Kidney (tissue), 14 donors: ENCODE measurements around the gene GDF2. TPM values are rescaled to one million over a fixed set of nuclear protein-coding genes. Genes with fewer than 3 reads are reported as not detected.

Experiments used
- DNase-seq, 5 donors: peaks; one replicate each; pipeline ENCODE4 v3.0.0-alpha.2; 2013 to 2020
- FAIRE-seq: peaks from 2 replicates; lab custom pipeline; 2012; peaks lifted over from hg19 to GRCh38; lab: Jason Lieb, UNC
- H3K27ac ChIP-seq, 2 donors: one replicate each; pipeline ENCODE4 v1.7.0; 2013; ENCODE audit warnings: low read depth in 2 of 2, low read length in 2 of 2, inconsistent platforms in 1 of 2
- H3K27me3 ChIP-seq: one replicate; pipeline ENCODE4 v1.7.1; 2013; ENCODE audit warnings: low read length, inconsistent platforms; ENCODE audit not compliant: control insufficient read depth, insufficient read depth
- H3K36me3 ChIP-seq, 3 donors: one replicate each; pipeline versions ENCODE4 v1.7.0 to v1.7.1; 2013; ENCODE audit warnings: low read length in 3 of 3, control low read depth in 1 of 3, inconsistent platforms in 1 of 3; ENCODE audit not compliant: insufficient read depth in 3 of 3, control insufficient read depth in 2 of 3
- H3K4me1 ChIP-seq, 3 donors: one replicate each; pipeline versions ENCODE4 v1.7.0 to v1.7.1; 2013; ENCODE audit warnings: low read length in 3 of 3, inconsistent platforms in 1 of 3, low read depth in 1 of 3; ENCODE audit not compliant: control insufficient read depth in 2 of 3, insufficient read depth in 2 of 3
- H3K4me3 ChIP-seq, 3 donors: one replicate each; pipeline versions ENCODE4 v1.7.0 to v1.8.1; 2013; ENCODE audit warnings: low read length in 3 of 3, control low read depth in 1 of 3, inconsistent platforms in 1 of 3
- H3K9ac ChIP-seq, 3 donors: one replicate each; pipeline versions ENCODE4 v1.7.0 to v1.7.1; 2013; ENCODE audit warnings: low read length in 3 of 3, control low read depth in 1 of 3, inconsistent platforms in 1 of 3
- H3K9me3 ChIP-seq, 3 donors: one replicate each; pipeline versions ENCODE4 v1.7.0 to v1.7.1; 2013; ENCODE audit warnings: low read length in 3 of 3, control low read depth in 1 of 3, inconsistent platforms in 1 of 3; ENCODE audit not compliant: control insufficient read depth in 2 of 3, insufficient read depth in 1 of 3
- CTCF ChIP-seq: IDR thresholded peaks from 3 replicates; pipeline ENCODE4 v1.5.1; 2012; ENCODE audit warnings: mild to moderate bottlenecking, moderate library complexity, borderline replicate concordance; ENCODE audit not compliant: insufficient read depth; ENCODE audit errors: extremely low read depth
- intact Hi-C: fragments of 100-400 bp; cut with DNase I; formaldehyde crosslinking; loops from one replicate; pipeline ENCODE4 v1.11.1; 2022
- polyA plus RNA-seq: library from polyadenylated mRNA; stranded (reverse); fragments of 350-450 nt; fragmentation: Illumina TruSeq; extraction: RNeasy Lipid Tissue Mini Kit (QIAGEN cat#74804); gene quantifications from one replicate; pipeline ENCODE4 v1.2.3, GENCODE V29; 2014; ENCODE audit warnings: low read depth, low replicate concordance; ENCODE audit not compliant: insufficient read depth
- total RNA-seq: library from RNA; stranded (reverse); fragmentation: NEBNext Ultra II Directional; extraction: Animal tissue kit (Norgen Biotek cat#: 25700); gene quantifications from one replicate; pipeline ENCODE4 v1.2.1, GENCODE V29; 2021
- donor health status: control.
- donor health status: control.
- donor health status: control.
- donor health status: control.
- donor health status: control.
- donor health status: DM: yes; HTN: yes; CAD: no.
- donor health status: Normal renal cell carcinoma (clear cell type).

The GDF2 gene
- total and polyA plus RNA-seq, 2 donors from 2014 or later, result not detected

- no peaks in the 10 kb centered on the region for H3K9me3 ChIP-seq
- H3K9ac ChIP-seq, result no peak overlapping the region
- no peak for FAIRE-seq
- H3K36me3 ChIP-seq, result no peaks in the 10 kb centered on the region
- H3K27me3 ChIP-seq, result no peaks in the 10 kb centered on the region
- TF ChIP-seq CTCF, result no peak
- H3K4me1 ChIP-seq, result no peaks in the 10 kb centered on the region
- intact Hi-C loops, result no loop called here
- no peak for DNase-seq
- H3K4me3 ChIP-seq, result no peak overlapping the region
- no peak overlapping the region for H3K27ac ChIP-seq
Observed at GRCh38 chr10:47277352-47278151, 44.7 kb upstream of the GDF2 start.

DNA sequence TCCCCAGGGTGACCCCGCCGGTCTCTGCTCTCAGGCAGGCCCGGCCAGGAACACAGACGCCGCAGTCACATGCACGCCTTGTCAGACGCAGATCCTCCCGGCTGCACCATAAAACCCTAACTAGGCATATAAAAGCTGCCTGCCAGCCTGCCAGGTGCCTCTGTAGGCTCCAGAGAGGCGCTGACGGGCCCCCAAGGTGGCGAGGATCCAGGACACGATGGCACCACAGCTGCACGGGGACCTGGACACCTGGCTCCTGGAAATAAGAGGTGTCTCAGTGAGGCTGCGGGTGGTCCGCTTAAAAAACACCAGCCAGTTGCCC, 44.1 kb upstream of the GDF2 start:
- DNase-seq (no peak), FAIRE-seq (no peak)
- TF ChIP-seq CTCF, result no peak
- H3K27me3 ChIP-seq, result no peaks in the 10 kb centered on the region
- H3K4me1 ChIP-seq, result no peaks in the 10 kb centered on the region
- H3K4me3 ChIP-seq, result no peak overlapping the region
- H3K9ac ChIP-seq, result no peak overlapping the region
- H3K36me3 ChIP-seq, result no peaks in the 10 kb centered on the region
- intact Hi-C loops, result no loop called here
- H3K9me3 ChIP-seq, result no peaks in the 10 kb centered on the region
- H3K27ac ChIP-seq, result no peak overlapping the region

DNA sequence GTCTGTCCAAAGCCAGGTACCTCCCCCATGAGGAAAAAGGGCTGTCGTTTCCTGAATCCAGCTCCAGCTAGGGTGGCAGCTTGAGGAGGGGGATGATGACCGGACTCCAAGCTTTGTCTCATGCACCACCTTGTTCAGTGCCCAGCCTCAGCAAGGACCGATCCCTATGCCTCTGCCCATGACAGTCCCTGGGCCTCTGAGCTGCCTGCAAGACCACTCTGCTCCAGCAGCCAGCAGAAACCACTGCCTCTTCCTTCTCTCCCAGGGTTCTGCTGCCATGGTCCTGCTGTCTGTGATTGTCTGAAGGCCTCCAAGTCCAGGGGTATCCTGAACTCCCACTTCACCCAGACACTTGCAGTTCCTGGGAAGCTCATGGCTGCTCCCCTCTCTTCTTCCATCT, 43.5 kb upstream of the GDF2 start:
- no peak for DNase-seq
- Histone ChIP-seq H3K4me1 (no peaks in the 10 kb centered on the region), H3K27me3 (no peaks in the 10 kb centered on the region), H3K9ac (no peak overlapping the region), H3K36me3 (no peaks in the 10 kb centered on the region), H3K9me3 (no peaks in the 10 kb centered on the region), H3K4me3 (no peak overlapping the region), H3K27ac (no peak overlapping the region)
- TF ChIP-seq CTCF, result no peak
- intact Hi-C loops, result no loop called here
- FAIRE-seq, result no peak

DNA sequence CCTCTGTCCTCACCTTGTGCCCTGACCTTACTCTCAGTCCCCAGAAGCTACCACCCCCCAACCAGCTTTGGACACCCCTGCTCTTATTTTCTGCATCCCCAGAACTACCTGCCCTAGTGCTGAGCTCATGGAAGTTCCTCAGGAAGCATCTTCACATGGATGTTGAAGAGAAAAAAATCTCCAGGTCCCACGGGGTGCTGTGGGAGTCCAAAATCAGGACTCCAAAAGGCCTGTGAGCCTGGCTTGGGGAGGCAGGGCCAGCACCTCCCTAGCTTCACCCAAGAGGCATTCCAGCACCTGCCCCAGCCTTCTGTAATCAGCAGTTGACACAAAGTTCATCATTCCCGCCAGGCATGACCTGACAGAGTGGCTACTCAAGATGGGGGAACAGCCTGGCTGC, 43.0 kb upstream of the GDF2 start:
- no peaks in the 10 kb centered on the region for H3K27me3 ChIP-seq
- FAIRE-seq (no peak), DNase-seq (no peak)
- no peaks in the 10 kb centered on the region for H3K9me3 ChIP-seq
- H3K4me1 ChIP-seq, result no peaks in the 10 kb centered on the region
- H3K27ac ChIP-seq, result no peak overlapping the region
- no peak overlapping the region for H3K4me3 ChIP-seq
- TF ChIP-seq CTCF, result no peak
- intact Hi-C loops, result no loop called here
- H3K36me3 ChIP-seq, result no peaks in the 10 kb centered on the region
- no peak overlapping the region for H3K9ac ChIP-seq
